ENCODE results near the gene GPR21.

The GPR21 gene, protein sequence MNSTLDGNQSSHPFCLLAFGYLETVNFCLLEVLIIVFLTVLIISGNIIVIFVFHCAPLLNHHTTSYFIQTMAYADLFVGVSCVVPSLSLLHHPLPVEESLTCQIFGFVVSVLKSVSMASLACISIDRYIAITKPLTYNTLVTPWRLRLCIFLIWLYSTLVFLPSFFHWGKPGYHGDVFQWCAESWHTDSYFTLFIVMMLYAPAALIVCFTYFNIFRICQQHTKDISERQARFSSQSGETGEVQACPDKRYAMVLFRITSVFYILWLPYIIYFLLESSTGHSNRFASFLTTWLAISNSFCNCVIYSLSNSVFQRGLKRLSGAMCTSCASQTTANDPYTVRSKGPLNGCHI

DNA sequence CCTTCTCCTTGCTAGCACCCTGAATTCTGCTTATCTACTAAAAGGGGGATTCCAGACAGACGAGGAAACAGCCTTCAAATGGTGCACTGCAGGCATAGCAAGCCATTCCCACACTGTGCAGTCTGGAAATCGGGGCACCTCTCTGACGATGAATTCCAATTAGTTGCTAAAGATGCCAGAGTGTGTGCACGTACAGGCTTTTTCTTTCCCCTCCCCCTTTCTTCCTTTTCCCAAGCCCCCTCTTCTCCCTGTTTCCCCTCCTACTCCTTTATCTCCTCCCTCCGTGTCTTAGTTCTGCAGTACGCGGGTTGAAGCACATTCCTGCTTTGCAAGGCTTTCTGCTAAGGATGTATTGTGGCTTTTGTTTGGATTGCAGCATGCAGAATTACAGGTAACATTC lies at the start of gene GPR21:
GPR21 (plus strand) TSS at position 316 of the 400 bp plus-strand sequence. CDS start 900 bp downstream, outside the sequence.
- in situ Hi-C loops (cut with HindIII; ENCODE audit: low sequenced_read_pairs): no loop called here

DNA sequence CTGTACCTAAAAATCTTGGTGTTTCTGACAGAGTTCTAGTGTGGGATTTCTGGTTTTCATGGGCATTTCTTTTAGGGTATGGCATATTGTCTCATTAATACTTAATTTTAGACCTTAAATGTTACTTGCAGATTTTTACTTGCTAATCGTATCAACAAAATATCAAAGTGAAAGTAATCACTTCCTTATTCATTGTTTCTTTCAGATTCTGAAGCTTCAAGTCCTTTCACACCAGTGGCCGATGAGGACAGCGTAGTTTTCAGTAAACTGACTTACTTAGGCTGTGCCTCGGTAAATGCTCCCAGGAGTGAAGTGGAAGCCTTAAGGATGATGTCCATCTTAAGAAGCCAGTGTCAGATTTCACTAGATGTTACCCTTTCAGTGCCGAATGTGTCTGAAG lies 47.5 kb upstream of the GPR21 start:
- in situ Hi-C loops (cut with HindIII; ENCODE audit: low sequenced_read_pairs): loop anchor here (5.0 kb wide), 1 partner anchor 41 kb away; no protein-coding TSS in a partner anchor

DNA sequence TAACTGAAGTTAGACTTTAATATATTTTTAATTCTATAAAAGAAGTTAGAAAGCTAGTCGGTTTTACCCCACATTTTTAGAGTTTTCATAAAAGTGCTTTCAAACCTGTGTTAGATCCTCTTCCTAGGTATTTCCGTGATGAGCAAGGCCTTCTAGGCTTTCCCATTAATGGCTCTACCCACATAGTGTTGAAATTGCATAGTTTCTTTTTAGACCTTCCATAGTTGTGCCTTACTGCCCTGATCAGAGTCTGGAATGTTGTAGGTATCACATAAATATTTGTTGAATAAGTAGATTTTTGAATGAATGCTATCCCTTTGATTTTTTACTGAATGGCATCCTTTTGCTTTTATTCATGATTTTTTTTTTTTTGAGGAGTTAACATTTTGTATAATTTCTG lies 45.3 kb upstream of the GPR21 start:
- in situ Hi-C loops (cut with HindIII; ENCODE audit: low sequenced_read_pairs): loop anchor here (5.0 kb wide), 1 partner anchor 39 kb away; no protein-coding TSS in a partner anchor

DNA sequence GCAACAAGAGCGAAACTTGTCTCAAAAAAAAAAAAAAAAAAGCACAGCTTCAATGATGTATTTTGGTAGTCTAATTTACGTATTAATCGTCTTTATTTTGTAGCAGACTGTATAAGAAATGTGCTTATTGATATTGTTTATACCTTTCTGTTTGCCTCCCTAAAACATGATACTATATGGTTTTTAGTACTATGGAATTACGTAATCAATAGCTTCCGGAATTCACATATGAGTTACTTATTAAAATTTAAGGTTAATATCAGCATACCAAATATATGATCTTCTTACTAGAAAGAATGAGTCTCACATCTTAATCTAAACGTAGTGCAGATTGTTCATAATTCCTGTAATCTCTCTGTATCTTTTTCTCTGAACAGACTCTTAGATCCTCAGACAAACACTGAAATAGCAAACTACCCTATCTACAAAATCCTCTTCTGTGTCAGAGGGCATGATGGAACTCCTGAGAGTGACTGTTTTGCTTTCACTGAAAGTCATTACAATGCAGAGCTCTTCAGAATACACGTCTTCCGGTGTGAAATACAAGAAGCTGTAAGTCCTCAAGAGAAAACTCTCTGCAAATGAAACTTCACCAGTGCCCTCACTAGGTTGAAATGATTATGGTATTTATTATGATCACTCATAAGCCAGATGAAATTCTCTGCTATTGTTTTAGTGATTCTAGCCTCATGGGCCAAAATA lies 44.4 kb upstream of the GPR21 start:
- in situ Hi-C loops (cut with HindIII; ENCODE audit: low sequenced_read_pairs): loop anchor here (5.0 kb wide), 1 partner anchor 38 kb away; no protein-coding TSS in a partner anchor

DNA sequence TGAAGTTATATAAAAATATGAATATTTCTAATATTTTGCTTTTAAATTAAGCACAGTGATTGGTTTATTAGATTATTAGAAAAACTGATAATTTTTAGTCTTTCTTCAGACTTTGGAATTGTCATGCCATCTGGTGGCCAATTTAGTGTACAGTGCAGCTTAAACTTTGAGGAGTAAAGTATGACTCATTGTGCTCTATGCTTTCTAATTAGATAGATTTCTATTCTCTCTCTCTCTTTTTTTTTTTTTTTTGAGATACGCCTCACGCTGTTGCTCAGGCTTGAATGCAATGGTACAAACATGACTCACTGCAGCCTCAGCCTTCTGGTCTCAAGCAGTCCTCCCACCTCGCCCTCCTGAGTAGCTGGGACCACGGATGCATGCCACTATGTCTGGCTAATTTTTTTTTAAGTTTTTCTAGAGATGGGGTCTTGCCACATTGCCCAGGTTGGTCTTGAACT lies 42.1 kb upstream of the GPR21 start:
- in situ Hi-C loops (cut with HindIII; ENCODE audit: low sequenced_read_pairs): no loop called here

DNA sequence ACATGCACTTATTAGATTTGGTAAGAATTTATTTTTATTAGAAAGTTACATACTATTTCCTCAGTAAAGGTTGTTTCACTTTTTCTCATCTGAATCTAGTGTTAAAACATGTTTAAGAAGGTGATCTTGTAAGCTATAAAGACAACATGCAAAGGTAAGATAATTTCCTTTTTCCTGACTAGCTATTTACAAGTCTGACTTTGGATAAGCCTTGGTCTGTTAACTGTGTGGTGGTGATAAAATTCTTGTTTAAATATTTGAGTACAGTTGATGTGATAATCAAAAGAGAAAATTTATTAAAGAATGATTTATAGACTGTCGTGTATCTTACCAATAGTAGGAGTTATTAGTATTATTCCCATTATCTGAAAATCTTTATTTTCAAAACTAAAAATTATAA lies 36.9 kb upstream of the GPR21 start:
- in situ Hi-C loops (cut with HindIII; ENCODE audit: low sequenced_read_pairs): no loop called here

DNA sequence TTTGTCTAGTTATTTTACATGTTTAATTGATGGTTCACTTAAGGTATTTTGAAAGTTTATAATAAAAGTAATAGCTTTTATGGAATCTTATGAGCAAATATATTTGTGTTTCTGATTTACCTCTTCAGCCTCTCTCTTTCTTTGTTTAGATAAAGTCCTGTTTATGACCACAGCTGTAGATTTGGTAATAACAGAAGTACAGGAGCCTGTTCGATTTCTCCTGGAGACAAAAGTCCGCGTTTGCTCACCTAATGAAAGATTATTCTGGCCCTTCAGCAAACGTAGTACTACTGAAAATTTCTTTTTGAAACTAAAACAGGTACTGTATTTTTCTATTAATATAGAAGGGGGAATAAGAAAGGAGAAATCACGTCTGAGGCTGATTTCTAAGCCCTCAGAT lies 35.0 kb upstream of the GPR21 start:
- in situ Hi-C loops (cut with HindIII; ENCODE audit: low sequenced_read_pairs): no loop called here

DNA sequence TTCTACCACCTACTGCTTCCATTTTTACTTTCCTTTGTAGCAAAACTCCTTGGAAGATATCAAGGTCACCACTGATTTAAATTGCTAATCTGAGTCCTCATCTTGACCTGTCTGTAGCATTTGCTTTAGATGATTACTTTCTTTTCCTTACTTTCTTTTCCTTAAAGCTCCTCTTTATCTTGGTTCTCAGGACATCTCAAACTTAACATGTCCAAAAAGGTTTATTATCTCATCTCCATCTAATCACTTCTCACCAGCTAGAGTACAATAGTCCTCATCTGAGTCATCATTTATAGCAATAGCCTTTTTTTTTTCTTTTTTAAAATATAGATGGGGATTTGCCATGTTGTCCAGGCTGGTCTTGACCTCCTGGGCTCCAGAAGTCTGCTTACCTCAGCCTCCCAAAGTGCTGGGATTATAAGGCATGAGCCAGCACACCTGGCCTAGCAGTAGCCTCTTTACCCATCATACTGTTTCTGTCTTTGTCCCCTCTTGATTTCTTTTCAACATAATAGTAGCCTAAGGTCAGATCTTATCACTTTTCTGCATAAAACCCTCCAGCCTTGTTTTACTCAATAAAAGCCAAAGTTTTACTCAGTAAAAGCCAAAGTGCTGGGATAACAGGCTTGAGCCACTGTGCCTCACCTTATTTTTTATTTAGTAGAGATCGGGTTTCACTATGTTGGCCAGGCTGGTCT lies 32.9 kb upstream of the GPR21 start:
- in situ Hi-C loops (cut with HindIII; ENCODE audit: low sequenced_read_pairs): no loop called here

DNA sequence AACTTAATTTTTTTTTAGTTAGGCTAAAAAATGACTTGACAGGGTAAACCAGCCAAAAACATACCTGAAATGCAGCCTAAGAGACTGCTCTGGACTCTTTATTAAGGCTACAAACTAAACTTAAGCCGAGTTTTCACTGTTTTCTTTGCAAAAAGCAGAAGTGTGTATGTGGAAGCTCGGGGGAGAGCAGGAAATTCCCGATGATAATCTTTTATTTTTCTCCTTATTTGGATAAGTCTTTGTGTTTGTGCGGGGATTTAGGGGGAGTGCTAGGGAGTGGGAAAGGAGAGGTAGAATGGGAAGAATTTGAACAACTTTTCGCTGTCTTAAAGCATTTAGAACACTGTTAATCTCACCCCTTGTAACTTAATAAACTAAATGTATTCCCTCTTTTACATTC lies 30.7 kb upstream of the GPR21 start:
- in situ Hi-C loops (cut with HindIII; ENCODE audit: low sequenced_read_pairs): no loop called here

DNA sequence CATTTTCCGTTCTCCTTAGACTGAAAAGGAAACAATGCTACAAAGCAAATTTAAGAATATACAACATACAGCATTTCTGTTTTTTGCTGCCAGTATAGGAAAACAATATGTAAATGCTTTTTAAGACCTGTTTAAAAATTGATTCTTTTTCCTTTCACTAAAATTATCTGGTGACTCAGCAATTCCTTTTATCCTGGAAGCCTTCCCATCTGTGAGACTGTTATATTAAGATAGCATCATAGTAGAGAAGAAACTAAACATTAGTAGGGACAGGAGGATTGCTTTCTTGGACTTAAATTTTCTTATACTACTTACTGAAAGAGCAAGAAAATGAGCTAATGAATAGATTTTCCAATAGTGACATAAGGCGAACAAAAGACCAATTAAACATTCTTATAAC lies 30.0 kb upstream of the GPR21 start:
- in situ Hi-C loops (cut with HindIII; ENCODE audit: low sequenced_read_pairs): no loop called here

DNA sequence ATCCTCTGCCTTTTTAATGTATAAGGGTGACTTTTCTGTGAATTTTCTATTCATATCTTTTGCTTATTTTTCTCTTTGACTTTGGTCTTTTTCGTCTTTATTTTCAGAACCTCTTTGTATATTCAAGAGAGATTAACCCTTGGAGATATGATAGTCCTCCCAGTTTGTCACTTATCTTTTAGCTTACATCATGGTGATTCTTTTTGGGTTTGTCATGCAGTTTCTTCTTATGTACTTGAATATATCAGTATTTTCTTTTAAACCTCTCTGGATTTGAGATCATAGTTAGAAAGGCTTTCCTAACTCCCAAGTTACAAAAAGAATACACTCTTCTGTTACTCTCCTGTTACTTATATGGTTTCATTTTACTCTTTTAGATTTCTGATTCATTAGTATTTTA lies 27.5 kb upstream of the GPR21 start:
- in situ Hi-C loops (cut with HindIII; ENCODE audit: low sequenced_read_pairs): no loop called here

DNA sequence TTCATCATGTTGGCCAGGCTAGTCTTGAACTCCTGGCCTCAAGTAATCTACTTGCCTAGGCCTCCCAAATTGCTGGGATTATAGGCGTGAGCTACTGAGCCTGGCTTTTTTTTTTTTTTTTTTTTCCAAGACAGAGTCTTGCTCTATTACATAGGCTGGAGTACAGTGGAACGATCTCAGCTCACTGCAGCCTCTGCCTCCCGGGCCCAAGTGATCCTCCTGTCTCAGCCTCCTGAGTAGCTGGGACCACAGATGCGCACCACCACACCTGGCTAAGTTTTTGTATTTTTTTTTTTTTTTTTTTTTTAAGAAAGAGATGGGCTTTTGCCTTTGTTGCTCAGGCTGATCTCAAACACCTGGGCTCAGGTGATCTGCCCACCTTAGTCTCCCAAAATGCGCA lies 26.2 kb upstream of the GPR21 start:
- in situ Hi-C loops (cut with HindIII; ENCODE audit: low sequenced_read_pairs): no loop called here

DNA sequence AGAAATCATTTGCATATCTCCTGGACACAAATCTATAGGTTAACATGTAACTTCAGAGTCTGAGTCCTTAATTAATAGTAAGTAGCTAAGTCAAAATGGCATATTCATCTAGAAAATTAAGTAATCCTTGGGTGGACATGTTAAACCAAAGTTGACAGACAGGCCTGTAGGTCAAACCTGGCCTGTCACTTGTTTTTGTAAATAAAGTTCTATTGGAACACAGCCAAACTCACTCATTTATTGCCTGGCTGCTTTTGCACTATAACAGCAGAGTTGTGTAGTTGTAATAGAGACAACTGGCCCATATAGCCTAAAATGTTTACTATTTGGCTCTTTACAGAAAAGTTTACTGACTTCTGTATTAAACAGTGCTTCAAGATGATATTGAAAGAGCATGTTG lies 24.6 kb upstream of the GPR21 start:
- in situ Hi-C loops (cut with HindIII; ENCODE audit: low sequenced_read_pairs): no loop called here

DNA sequence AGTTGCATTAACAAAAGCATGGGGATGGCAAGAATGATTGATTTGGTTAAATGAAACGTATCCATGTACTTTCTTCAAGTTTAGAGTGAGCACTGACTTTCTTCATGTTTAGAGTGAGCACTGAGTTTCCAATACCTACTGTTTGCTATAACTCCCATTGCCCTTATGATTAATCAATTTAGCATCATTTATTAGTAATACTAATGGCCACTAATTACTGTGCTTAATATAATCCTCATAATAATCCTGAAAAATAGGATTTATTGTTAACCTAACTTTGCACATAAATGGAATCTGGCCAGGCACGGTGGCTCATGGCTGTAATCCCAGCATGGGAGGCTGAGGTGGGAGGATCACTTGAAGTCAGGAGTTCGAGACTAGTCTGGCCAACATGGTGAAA lies 22.1 kb upstream of the GPR21 start:
- in situ Hi-C loops (cut with HindIII; ENCODE audit: low sequenced_read_pairs): no loop called here

DNA sequence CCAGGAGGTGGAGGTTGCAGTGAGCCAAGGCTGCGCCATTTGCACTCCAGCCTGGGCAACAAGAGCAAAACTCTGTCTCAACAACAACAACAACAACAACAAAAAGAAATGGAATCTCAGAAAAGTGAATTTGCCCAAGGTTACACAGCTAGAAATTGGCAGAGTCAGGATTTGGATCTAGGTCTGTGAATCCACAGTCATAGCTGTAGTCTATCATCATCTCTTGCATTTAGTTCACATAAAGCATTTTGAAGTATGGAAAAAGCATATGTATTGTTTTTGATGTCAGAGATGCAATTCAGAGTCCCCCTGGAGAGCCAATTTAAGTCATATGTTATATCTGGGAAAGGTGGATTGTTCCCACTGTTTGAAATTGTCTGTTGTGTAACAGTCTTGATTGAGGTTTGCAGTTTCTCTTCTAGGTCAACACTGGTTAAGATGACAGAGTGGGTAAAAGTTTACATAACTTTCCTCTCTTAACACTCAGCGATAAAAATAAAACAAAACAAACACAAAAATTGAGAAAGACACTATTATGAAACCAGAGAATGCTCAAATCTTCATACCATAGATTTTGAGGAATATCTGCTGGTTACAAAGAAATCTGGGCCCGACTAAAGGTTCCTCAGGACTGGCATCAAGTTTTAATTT lies 21.5 kb upstream of the GPR21 start:
- in situ Hi-C loops (cut with HindIII; ENCODE audit: low sequenced_read_pairs): no loop called here

DNA sequence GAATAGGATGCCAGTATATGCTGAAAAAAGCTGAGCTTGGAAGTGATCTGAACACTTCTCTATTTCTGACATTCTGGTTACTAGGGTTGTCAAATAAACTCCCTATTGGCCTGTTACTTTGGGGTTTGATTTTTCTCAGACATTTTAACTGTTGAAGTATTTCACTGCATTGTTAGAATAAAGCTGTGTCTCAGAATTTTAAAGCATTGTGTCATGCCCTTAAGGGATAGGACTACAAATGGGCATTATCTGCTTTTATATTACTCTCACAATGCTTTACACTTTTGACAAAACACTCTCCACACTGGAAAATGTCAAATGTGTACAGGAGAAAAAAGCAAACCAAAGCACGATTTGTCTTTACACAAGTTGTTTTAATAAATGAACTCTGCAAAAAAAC lies 16.8 kb upstream of the GPR21 start:
- in situ Hi-C loops (cut with HindIII; ENCODE audit: low sequenced_read_pairs): no loop called here

DNA sequence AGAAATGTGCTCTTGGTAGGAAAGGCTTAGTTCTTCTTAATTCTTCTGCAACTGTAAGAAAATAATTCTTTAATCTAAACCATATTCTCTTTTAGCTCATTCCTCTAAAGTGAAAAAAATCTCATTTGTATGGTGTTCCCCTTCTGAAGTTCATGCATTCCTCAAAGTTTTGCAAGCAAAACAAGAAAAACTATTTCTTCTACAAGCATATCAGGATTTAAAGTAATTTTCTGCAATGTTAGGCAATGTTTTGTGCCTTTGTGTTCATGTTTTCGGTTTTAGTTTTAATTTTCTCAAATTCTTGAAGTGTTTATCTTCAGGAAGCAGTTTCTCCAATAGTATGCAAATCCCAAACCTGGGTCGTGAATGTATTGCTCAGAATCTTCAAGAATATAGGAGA lies 12.7 kb upstream of the GPR21 start:
- in situ Hi-C loops (cut with HindIII; ENCODE audit: low sequenced_read_pairs): no loop called here

DNA sequence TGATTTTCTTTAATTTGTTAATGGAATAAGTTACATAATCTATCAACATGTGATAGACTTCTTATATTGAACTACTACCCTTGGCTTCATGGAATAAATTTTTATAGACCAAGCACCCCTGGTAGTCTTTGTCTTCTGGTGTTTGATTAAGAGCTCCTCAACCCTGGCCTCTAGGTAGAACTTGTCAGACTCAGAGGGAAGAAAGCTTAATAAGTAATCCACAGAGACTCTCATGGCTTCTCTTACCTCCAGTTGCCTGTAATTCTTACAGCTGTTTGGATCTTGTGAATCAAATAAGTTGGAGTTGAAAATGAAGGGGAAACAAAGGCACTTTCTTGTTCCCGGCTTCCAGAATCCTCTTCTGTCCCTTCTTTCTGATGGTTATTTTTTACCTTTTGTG lies 7.0 kb upstream of the GPR21 start:
- in situ Hi-C loops (cut with HindIII; ENCODE audit: low sequenced_read_pairs): loop anchor here (5.0 kb wide), 1 partner anchor 39 kb away; no protein-coding TSS in a partner anchor

DNA sequence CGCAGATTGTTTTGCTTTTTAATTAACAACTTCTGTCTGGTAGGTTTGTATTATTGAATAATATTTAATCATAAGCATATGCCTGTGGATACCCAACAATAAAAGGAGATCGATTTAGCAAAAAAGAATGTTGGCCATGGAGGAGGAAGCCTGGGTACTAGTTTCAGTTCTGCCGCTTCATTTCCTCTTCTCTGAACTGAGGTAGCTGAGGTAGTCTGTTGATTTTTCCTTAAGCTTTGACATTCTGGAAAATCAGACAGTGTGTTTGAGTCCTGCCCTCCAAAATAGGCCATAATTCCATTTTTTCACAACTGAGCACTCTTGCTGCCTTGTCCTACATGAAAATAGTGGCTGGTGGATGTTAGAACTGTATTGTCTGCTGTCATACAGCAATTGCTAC lies 6.0 kb upstream of the GPR21 start:
- in situ Hi-C loops (cut with HindIII; ENCODE audit: low sequenced_read_pairs): loop anchor here (5.0 kb wide), 1 partner anchor 40 kb away; no protein-coding TSS in a partner anchor

DNA sequence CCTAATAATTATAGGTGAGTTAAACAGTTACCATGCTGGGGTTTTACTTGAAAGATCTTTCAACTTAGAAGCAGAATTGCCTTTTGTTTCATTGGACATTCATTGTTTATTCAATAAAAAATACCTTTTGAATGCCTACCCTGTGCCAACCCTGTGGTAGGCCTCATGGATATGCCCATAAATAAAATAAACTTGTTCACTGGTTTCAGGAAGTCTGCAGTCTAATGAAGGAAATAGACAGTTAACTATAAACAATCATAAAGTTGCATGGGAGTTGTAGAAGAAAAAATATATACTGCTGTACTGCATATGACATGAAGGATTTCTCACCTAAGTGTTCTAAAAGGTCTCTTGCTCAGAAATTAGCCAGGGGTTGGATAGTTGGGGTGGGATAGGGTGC lies 5.3 kb upstream of the GPR21 start:
- in situ Hi-C loops (cut with HindIII; ENCODE audit: low sequenced_read_pairs): loop anchor here (5.0 kb wide), 1 partner anchor 41 kb away; no protein-coding TSS in a partner anchor

DNA sequence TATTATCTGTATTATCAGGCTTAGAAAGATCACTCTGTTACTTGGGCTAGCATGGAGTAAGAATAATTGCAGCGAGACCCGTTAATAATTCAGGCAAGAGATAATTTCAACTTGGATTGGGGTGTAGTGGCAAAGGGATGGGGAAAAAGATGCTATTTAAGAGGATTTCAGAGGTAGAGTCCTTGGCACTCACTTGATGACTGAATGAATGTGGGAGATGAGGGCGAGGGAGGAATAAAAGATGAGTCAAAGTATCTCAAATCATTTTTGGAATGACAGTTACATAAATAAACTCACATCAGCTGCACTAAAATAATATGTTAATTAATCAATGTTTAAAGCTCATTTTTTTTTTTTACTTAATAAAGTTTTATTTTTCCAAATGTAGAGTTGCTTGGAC lies 4.5 kb upstream of the GPR21 start:
- in situ Hi-C loops (cut with HindIII; ENCODE audit: low sequenced_read_pairs): loop anchor here (5.0 kb wide), 1 partner anchor 42 kb away; no protein-coding TSS in a partner anchor

Data from endothelial cell of hepatic sinusoid (primary cell).